CD4-positive, alpha-beta T cell (primary cell): ENCODE results near the gene SPACA6. TPM values are rescaled to one million over a fixed set of nuclear protein-coding genes. Genes with fewer than 3 reads are reported as not detected.
A peak's percentile ranks its signal among the peaks of the same experiment; 100 is the strongest.
"Not testable (repeated sequence)": the region's sequence is repeated elsewhere in the genome, so short reads cannot be mapped to it uniquely, and the experiment has no call there.

ENCODE experiments used
- ATAC-seq: fragments of 200-7000 bp; cut with Tn5 transposase; one replicate; pipeline ENCODE4 v1.10.0; 2022; ENCODE audit warnings: mild to moderate bottlenecking; ENCODE audit not compliant: poor library complexity
- CTCF ChIA-PET: fragments of 350-600 bp; sonication (Branson Sonifier 250); formaldehyde crosslinking; loops from one replicate; lab custom pipeline; 2021; ENCODE audit warnings: antibody characterized with exemption, inconsistent platforms; lab: Charles Lee
- POLR2A ChIA-PET: fragments of 350-600 bp; sonication (Branson Sonifier 250); formaldehyde crosslinking; loops from one replicate; lab custom pipeline; 2021; ENCODE audit warnings: antibody characterized with exemption, inconsistent platforms; lab: Charles Lee
- DNase-seq, 14 experiments: peaks; one replicate each; pipeline ENCODE4 v3.0.0-alpha.2; 2013 to 2020; ENCODE audit warnings: mixed read lengths in 2 of 14
- H3K27ac ChIP-seq, 2 donors: one replicate each; pipeline versions ENCODE4 v1.5.1 to v1.7.0; 2013; ENCODE audit warnings: low read length in 2 of 2, low read depth in 1 of 2, mild to moderate bottlenecking in 1 of 2
- H3K27me3 ChIP-seq, 2 experiments: 1 replicate in 1 of 2; 2 replicates in 1 of 2; pipeline versions ENCODE4 v1.6.1 to v1.7.0; 2013; ENCODE audit warnings: low read length in 2 of 2, control low read depth in 1 of 2, mild to moderate bottlenecking in 1 of 2, moderate library complexity in 1 of 2; ENCODE audit not compliant: insufficient read depth in 2 of 2, control insufficient read depth in 1 of 2
- H3K36me3 ChIP-seq: one replicate; pipeline ENCODE4 v1.6.1; 2013; ENCODE audit warnings: low read length, control low read depth; ENCODE audit not compliant: insufficient read depth
- H3K4me1 ChIP-seq: one replicate; pipeline ENCODE4 v1.6.1; 2013; ENCODE audit warnings: low read length, control low read depth; ENCODE audit not compliant: insufficient read depth
- H3K4me3 ChIP-seq: one replicate; pipeline ENCODE4 v1.5.1; 2013; ENCODE audit warnings: mild to moderate bottlenecking, low read length, moderate library complexity
- H3K9me3 ChIP-seq, 2 experiments: 1 replicate in 1 of 2; 2 replicates in 1 of 2; pipeline versions ENCODE4 v1.6.1 to v1.7.0; 2013; ENCODE audit warnings: low read length in 2 of 2, mild to moderate bottlenecking in 2 of 2, control low read depth in 1 of 2, moderate library complexity in 1 of 2; ENCODE audit not compliant: control insufficient read depth in 1 of 2, insufficient read depth in 1 of 2
- H3K27ac Mint-ChIP-seq: one replicate; pipeline ENCODE4 v1.8.0; 2020; ENCODE audit warnings: mixed read lengths
- H3K27me3 Mint-ChIP-seq: one replicate; pipeline ENCODE4 v1.8.0; 2021; ENCODE audit warnings: mixed read lengths
- H3K36me3 Mint-ChIP-seq: one replicate; pipeline ENCODE4 v1.8.0; 2021; ENCODE audit warnings: low read depth, mixed read lengths
- H3K4me1 Mint-ChIP-seq: one replicate; pipeline ENCODE4 v1.8.0; 2021; ENCODE audit warnings: low read depth, mixed read lengths
- H3K4me3 Mint-ChIP-seq: one replicate; pipeline ENCODE4 v1.8.0; 2020; ENCODE audit warnings: mild to moderate bottlenecking, mixed read lengths
- H3K9me3 Mint-ChIP-seq: one replicate; pipeline ENCODE4 v1.8.0; 2020; ENCODE audit warnings: mixed read lengths
- intact Hi-C, 2 experiments: fragments of 100-400 bp; cut with DNase I in 1 of 2; cut with micrococcal nuclease in 1 of 2; formaldehyde crosslinking; loops; one replicate each; pipeline versions ENCODE4 v1.15.1 to v1.9.0; 2023 to 2025; cut with DNase I, micrococcal nuclease
- total RNA-seq, 174 experiments: library from RNA in 2 of 174; stranded (reverse) in 2 of 174; gene quantifications; one replicate each; pipeline ENCODE4 v1.2.3 and lab custom pipeline; 2021 to 2026
- TF ChIP-seq, protein P1 (sequence below): fragments of 200-600 bp; IDR thresholded peaks from one replicate; pipeline ENCODE4 v1.8.0; 2022; ENCODE audit warnings: antibody characterized with exemption, mild to moderate bottlenecking

The SPACA6 gene
- total RNA-seq, 2 experiments from 2014 or later, result 2.8 to 3.6 TPM

GRCh38 chr19:51668216-51668615, 24.9 kb upstream of the SPACA6 start:
- CTCF ChIA-PET, result no interaction called here
- Mint-ChIP-seq H3K4me1 (no peaks in the 10 kb centered on the region), H3K36me3 (no peaks in the 10 kb centered on the region), H3K9me3 (peaks cover 2% of the 10 kb centered on the region), H3K27ac (no peak overlapping the region), H3K4me3 (no peak overlapping the region), H3K27me3 (peaks cover 41% of the 10 kb centered on the region)
- Histone ChIP-seq H3K9me3 (peaks cover 0 to 4% of the 10 kb centered on the region in 2 experiments), H3K27ac (no peak overlapping the region), H3K36me3 (no peaks in the 10 kb centered on the region), H3K4me1 (no peaks in the 10 kb centered on the region), H3K4me3 (no peak overlapping the region), H3K27me3 (peaks cover 0 to 19% of the 10 kb centered on the region in 2 experiments)
- ATAC-seq, result no peak
- POLR2A ChIA-PET, result no interaction called here
- DNase-seq, result peak in 2 of 14 experiments; percentile 50 to 63
- intact Hi-C loops, result loop anchor here in 1 of 2 experiments (10.0 kb wide), 1 partner anchor 107 kb away; no protein-coding TSS in a partner anchor
- TF ChIP-seq, protein P1, sequence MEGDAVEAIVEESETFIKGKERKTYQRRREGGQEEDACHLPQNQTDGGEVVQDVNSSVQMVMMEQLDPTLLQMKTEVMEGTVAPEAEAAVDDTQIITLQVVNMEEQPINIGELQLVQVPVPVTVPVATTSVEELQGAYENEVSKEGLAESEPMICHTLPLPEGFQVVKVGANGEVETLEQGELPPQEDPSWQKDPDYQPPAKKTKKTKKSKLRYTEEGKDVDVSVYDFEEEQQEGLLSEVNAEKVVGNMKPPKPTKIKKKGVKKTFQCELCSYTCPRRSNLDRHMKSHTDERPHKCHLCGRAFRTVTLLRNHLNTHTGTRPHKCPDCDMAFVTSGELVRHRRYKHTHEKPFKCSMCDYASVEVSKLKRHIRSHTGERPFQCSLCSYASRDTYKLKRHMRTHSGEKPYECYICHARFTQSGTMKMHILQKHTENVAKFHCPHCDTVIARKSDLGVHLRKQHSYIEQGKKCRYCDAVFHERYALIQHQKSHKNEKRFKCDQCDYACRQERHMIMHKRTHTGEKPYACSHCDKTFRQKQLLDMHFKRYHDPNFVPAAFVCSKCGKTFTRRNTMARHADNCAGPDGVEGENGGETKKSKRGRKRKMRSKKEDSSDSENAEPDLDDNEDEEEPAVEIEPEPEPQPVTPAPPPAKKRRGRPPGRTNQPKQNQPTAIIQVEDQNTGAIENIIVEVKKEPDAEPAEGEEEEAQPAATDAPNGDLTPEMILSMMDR, result no peak

DNA sequence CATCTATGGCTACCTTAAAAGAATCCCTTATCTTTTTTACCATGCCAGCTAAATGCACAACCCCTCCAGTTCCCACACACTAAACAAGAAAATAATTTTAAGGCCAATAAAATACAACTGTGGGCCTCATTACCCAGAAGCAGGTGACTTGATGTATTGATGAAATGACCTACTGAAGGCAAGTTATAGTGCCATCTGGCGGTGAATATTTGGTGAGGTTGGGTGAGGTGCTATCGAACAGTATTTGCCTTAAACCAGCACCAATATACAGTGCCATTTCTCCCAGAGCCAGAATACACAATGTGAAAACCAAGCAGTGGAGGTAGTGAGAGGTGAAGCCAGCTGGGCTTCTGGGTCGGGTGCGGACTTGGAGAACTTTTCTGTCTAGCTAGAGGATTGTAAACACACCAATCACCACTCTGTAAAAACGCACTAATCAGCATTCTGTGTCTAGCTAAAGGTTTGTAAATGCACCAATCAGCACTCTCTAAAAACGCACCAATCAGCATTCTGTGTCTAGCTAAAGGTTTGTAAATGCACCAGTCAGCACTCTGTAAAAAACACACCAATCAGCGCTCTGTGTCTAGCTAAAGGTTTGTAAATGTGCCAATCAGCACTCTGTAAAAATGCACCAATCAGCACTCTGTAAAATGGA, 17.1 kb upstream of the SPACA6 start:
- POLR2A ChIA-PET, H3K9me3 Mint-ChIP-seq, H3K36me3 Mint-ChIP-seq, H3K27ac Mint-ChIP-seq, H3K27me3 ChIP-seq, H3K4me3 Mint-ChIP-seq, H3K4me3 ChIP-seq, ATAC-seq, intact Hi-C loops, H3K36me3 ChIP-seq, H3K27ac ChIP-seq, H3K27me3 Mint-ChIP-seq, H3K4me1 Mint-ChIP-seq, H3K9me3 ChIP-seq: not testable (repeated sequence)
- CTCF ChIA-PET, result interaction anchor here (0.5 to 2.2 kb wide), 2 partner anchors 19 to 1500 kb away, joined by 3 to 7 read pairs; no protein-coding TSS in a partner anchor
- peaks cover 14% of the 10 kb centered on the region for H3K4me1 ChIP-seq
- peak in 3 of 14 experiments; percentile 14 to 56 (median 42) for DNase-seq

DNA sequence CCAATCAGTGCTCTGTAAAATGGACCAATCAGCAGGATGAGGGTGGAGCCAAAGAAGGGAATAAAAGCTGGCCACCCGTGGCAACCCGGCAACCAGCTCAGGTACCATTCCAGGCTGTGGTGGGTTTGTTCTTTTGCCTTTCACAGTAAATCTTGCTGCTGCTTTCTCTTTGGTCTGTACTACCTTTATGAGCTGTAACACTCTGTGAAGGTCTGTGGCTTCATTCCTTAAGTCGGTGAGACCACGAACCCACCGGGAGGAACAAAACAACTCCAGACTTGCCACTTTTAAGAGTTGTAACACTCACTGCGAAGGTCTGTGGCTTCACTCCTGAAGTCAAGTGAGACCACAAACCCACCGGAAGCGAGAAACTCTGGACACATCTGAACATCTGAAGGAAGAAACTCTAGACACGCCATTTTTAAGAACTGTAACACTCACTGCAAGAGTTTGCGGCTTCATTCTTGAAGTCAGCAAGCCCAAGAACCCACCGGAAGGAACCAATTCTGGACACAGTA, 16.5 kb upstream of the SPACA6 start:
- no peaks in the 10 kb centered on the region for H3K27me3 ChIP-seq
- Mint-ChIP-seq H3K36me3 (no peaks in the 10 kb centered on the region), H3K27ac (no peak overlapping the region), H3K27me3 (peaks cover 8% of the 10 kb centered on the region), H3K4me3 (peak overlapping the region; percentile 8), H3K4me1 (peaks cover 6% of the 10 kb centered on the region), H3K9me3 (no peaks in the 10 kb centered on the region)
- POLR2A ChIA-PET, result no interaction called here
- CTCF ChIA-PET, result interaction anchor here (0.5 to 2.2 kb wide), 2 partner anchors 20 to 1501 kb away, joined by 3 to 7 read pairs; no protein-coding TSS in a partner anchor
- no peak overlapping the region for H3K4me3 ChIP-seq
- H3K36me3 ChIP-seq, result no peaks in the 10 kb centered on the region
- peak overlapping the region in 1 of 2 donors; percentile 23 for H3K27ac ChIP-seq
- peaks cover 14% of the 10 kb centered on the region for H3K4me1 ChIP-seq
- ATAC-seq, result peak; percentile 57
- peak in 6 of 14 experiments; percentile 9 to 76 (median 44) for DNase-seq
- H3K9me3 ChIP-seq, result no peaks in the 10 kb centered on the region
- intact Hi-C loops, result no loop called here
- TF ChIP-seq, protein P1, result no peak
